ENCODE data around the gene SPATA17.

The SPATA17 gene

GRCh38 chr1:217917281-217917887, 286.2 kb downstream of the SPATA17 start:
- DNase-seq (ENCODE audit: low read depth) = no peak

- DNase-seq (ENCODE audit: low read depth) = no peak
Measured at GRCh38 chr1:217919683-217920388, 288.7 kb downstream of the SPATA17 start.
